ENCODE data around the gene TMBIM1.

TMBIM1 gene

GRCh38 chr2:218229239-218229638 is 63.1 kb downstream of the TMBIM1 start:
- DNase-seq (ENCODE audit: insufficient read length, low spot score) (peak; percentile 38), FAIRE-seq (peak; percentile 66)
- TF ChIP-seq POLR2A (IDR thresholded peaks at IDR 0.05; ENCODE audit: low read depth, low read length): no peak

DNA sequence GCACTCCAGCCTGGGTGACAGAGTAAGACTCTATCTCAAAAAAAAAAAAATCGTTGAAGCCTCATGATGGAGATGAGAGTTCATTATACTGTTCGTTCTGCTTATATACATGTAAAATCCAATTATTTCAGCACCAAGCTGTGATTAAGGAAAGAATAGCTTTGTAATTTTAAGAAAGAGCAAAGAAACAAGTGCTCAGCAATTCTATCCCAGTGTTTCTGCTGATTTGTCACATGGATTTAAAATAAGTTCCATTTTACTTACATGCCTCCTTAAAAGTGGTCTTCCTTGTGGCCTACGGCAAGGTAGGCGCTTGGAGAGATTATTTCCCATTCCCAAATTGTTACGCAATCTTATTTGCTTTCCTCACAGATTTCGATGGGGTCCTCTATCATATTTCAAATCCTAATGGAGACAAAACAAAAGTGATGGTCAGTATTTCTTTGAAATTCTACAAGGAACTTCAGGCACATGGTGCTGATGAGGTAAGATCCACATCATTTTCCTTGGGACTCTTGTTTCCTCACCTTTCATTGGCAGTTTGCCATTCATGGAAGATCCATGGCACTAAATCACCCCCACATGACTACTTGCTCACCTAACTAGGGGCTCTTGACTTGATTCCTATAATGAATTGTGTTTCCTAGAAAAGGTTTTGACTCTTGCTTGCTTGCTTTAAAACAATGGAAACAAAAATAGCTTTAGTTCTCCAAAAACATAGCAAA is 63.8 kb downstream of the TMBIM1 start:
- FAIRE-seq (no peak), DNase-seq (ENCODE audit: insufficient read length, low spot score) (no peak)
- TF ChIP-seq POLR2A (IDR thresholded peaks at IDR 0.05; ENCODE audit: low read depth, low read length): no peak

DNA sequence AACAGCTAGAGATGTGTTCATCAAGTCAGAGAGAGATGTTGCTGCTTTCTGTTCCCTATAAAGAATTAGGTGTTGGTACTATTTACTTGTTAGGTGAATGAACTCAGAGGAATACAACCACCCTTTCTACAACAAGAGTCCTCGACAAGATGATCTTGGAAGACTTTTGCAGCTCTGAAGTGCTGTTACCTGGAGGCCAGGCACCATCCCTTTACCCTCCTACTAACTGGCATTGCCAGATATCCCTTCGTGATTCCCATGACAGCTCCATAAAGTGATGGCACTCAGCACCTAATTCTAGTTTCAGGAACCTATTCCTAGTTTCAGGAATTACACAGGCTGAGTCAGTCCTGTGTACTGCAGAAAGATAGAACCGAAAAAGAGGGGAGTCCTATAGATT is 65.4 kb downstream of the TMBIM1 start:
- no peak for TF ChIP-seq POLR2A (IDR thresholded peaks at IDR 0.05; ENCODE audit: low read depth, low read length)
- FAIRE-seq: no peak
- no peak for DNase-seq (ENCODE audit: insufficient read length, low spot score)
